ENCODE measurements around the gene CLEC18A.
"Not testable (repeated sequence)": the region's sequence is repeated elsewhere in the genome, so short reads cannot be mapped to it uniquely, and the experiment has no call there.

The CLEC18A gene

GRCh38 chr16:69951017-69951671 lies at the start of gene CLEC18A:
CLEC18A (plus strand) TSS chr16:69951334; CDS start chr16:69951367, 33 bp downstream.
- not testable (repeated sequence) for DNase-seq

DNA sequence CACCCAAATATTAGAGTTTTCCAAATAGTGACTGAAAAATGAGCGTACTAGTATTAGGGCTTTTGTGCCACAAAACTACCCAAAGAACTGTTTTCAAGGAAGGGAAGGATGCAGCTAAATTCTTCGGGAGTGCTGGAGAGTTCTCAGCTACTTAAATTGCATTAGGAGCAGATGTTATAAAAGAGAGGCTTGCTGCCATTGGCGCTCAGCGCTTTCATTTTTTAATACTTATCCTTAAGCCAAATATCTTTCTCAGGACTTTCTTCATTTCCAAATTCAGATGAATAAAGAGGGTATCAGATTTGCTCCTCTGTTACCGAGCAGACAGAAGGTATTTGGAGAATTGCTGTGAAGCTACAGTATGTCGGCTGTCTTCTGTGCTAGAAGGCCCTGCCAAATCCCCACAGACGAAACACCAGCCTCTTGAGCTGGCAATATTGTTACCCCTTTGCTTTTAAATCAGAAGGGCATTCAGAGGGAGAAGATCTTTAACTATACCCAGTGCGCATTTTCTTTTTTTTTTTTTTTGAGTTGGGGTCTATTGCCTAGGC lies 47.2 kb upstream of the CLEC18A start:
- DNase-seq = no peak

DNA sequence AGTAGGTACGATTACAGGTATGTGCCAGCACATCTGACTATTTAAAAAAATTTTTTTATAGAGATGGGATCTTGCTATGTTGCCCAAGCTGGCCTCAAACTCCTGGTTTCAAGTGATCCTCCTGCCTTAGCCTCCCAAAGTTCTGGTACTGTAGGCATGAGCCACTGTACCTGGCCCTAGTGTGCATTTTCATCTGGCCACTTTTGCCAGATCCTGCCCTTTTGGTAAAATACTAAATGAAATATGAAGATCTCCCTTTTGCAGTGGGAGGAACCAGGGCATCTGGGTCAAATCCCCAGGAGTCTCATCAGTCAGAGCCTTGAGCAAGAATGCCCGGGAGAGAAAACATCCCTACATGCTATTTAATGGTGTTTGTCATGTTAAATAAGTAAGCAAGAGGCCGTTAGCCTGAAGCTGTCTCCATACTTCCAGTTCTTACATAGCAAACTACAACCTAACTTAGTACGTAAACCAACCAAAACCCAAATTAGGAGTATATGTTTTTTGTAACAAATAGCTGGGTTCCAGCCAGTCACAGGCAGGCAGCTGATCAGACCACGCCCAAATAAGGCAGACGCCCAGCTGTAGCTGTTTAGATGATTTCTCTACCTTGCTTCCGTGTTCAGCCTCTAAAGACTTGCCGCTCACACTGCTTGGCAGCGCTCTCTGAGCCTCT lies 46.5 kb upstream of the CLEC18A start:
- no peak for DNase-seq

- no peak for DNase-seq
Observed at GRCh38 chr16:69905171-69905555, 46.0 kb upstream of the CLEC18A start.

- no peak for DNase-seq
Observed at GRCh38 chr16:69906838-69907401, 44.2 kb upstream of the CLEC18A start.

GRCh38 chr16:69909043-69909442 lies 42.1 kb upstream of the CLEC18A start:
- no peak for DNase-seq

GRCh38 chr16:69909760-69910159 lies 41.4 kb upstream of the CLEC18A start:
- no peak for DNase-seq

DNA sequence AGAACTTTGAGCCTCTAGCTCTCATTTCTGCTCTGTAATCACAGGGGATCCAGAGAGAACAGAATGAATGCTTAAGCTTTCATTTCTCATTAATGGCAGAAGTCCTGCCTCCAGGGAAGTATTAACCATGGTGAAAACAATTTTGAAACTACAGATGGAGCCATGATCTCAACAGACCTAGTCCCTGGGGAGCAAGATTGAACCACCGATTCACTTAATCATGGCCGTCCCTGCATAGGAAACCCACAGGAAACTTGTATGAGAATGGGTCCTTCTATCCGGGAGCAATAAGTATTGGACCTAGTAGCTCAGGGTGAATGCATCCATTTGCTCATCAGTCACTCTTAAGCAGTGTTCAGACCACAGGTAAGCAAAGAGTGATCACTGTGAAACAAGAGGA lies 40.2 kb upstream of the CLEC18A start:
- no peak for DNase-seq

DNA sequence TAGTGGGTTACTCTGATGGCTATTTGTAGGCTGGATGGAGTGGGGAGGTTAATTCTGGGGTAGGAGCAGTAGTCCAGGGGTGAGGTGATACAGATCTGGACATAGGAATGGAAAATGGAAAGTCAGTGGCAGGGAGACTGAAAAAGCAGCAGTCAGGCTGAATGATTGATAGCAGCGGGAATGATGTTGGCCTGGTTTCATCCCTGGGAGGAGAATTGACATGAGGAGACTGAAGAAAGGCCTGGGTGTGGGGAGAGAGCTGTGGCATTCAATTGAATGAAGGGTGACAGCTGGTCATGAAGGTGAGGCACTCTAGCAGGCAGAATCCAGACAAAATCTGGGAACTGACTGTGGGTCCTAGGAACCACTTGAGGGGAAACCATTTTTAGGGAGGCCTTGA lies 34.7 kb upstream of the CLEC18A start:
- no peak for DNase-seq

- DNase-seq = no peak
Observed at GRCh38 chr16:69917311-69917710, 33.8 kb upstream of the CLEC18A start.

DNA sequence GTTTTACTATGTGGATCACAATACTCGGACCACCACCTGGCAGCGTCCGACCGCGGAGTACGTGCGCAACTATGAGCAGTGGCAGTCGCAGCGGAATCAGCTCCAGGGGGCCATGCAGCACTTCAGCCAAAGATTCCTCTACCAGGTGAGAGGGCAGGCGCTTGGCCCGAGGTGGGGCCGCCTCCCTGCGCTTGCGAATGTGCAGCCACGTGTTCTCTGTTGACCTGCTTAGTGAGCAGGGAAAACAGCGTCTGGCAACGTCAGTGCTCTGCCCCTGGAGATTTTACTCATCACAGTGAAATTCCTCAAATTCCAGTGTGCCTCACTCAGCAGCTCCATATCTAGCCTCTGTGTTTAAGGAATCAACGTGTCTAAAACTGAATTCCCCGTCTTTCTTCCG lies 33.4 kb upstream of the CLEC18A start:
- no peak for DNase-seq

- no peak for DNase-seq
Observed at GRCh38 chr16:69918241-69918640, 32.9 kb upstream of the CLEC18A start.

GRCh38 chr16:69921127-69921526 lies 30.0 kb upstream of the CLEC18A start:
- no peak for DNase-seq

- no peak for DNase-seq
Observed at GRCh38 chr16:69922200-69922599, 28.9 kb upstream of the CLEC18A start.

DNA sequence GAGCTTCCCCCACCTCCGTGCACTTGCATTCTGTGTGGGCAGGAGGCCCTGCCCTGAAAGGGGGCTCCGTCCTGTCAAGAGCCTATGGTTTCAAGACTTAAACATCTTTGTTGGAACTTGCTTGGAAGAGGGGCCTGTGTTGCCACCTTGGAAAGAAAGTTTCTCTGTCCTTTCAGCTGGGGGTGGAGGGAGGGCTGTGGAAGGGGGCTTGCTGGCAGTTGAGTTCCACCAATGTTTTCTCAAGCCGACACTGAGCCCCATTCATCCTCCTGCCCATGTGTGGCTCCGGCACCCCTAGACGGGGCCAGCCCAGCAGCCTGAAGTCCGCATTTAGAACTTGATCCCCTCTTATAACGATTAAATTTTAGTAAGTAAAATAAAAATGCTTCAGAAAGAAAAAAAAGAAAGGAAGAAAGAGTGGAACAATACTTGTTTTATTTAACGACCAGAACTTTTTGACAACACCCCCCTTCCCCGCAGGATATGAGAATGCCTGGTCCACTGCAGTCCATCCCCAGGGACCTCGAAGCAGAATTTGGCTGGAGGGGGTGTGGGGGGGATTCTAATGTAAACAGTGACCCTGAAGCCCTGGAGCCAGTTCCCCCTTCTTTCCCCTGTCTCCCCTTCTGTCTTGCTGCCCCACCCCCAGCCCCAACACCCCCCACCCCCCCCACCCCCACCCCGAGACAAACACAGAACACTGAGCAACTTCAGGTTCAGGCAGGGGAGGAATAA lies 26.9 kb upstream of the CLEC18A start:
- DNase-seq = no peak

DNA sequence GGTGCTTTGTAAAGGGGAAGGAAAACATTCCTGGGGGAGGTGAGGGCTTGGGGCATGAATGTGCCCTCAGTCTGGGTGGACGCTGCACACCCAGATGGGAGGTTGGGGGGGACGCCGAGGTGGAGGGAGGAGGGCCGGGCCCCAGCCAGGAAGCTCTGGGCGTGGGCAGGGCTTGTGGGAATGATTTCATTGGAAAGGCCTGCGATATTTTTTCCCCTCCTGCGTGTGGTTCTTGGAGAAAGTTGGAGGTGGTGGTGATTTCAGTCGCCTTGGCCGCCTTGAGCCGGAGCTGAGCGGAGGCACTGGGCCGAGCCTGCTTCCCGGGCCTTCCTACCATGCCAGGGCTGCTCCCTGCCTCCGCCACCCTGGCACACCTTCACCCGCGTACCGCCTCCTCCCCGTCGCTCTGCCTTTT lies 26.4 kb upstream of the CLEC18A start:
- no peak for DNase-seq

DNA sequence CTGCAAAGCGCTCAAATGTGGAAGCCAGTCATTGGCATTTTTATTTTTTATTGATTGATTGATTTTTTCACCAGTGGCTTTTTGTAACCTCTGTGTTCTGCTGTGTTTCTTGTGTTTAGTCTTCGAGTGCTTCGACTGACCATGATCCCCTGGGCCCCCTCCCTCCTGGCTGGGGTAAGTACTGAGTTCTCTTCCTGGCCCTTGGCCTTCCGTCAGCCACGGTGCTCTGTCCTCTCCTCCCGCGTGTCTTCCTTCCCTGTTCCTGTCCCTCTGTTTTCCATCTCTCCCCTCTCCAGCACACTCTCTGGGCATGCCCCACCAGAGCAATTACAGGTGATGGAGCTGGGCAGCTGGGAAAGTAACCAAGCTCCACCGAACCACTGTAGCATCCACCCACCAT lies 25.8 kb upstream of the CLEC18A start:
- no peak for DNase-seq

- no peak for DNase-seq
Observed at GRCh38 chr16:69926241-69926640, 24.9 kb upstream of the CLEC18A start.

DNA sequence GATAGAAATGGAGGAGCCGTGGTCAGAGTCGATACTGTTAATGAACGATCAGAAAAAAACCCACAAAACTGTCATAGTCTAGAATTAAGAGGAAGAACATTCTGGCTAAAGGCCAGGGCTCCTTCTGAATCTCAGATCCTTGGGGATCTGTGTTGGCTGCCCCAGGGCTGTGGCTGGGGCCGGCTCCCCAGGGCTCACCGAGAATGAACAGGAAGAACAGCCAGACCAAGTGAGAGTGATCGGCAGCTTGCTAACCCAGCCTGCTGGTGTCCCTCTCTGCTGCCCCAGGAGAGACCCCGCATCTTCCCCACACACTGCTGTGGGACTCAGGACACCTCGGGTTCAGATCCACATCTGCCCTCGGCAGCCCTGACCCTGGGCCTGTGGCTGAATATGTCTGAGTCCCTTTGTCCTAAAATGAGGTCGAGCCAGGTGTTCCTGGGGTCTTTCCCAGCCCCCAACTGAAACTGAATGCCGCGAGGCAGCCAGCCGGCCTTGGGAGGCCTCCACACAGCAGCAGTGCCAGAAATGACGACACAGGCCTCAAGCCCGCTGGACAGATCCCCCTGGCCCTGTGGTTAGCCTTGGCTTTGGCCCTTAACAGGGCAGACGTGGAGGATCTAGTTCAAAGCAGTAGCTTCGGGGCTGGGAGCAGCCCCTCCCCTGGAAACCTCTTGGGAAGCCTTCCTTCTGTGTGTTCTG lies 23.9 kb upstream of the CLEC18A start:
- DNase-seq = no peak

DNA sequence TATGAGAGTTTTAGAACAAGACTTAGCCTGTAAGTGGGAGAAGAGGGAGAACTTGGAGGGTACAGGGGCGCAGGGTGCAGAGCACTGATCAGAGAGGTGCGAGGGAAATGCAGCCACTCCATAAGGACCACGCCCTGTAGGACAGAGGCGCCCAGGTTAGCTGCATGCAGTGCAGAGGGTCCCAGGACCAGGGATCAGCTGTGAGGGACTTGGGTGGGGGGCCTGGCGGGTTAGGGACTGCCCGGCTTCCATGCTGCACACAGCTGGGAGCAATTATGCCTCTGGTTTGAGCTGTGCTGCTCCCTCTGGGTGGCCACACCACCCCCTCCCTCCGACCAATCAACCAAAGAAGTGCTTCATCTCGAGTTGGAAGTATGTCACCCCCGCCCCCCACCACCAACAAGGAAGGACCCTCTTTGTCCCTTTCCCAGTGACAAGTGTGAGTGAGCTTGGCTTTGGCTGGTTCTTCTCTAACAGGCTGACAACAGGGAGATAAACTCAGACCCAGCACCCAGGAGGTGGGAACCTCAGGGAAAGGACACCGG lies 22.2 kb upstream of the CLEC18A start:
- no peak for DNase-seq

DNA sequence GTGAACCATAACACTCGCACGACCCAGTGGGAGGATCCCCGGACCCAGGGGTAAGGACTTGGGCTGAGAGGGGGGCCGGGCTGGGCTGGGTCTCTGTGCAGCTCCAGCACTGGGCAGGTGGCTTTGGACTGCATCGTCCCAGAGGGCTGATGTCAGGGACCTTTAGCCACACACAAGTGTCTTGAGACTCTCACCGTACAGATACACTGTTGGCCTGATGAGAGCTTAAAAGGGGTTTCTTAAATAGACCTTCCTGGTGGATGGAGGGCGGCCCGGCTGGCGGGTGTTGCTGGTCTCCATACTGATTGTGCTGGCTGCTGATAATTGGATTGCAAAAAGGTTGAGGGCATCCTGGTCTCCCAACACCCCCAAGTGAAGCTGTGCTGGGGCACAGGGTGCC lies 21.7 kb upstream of the CLEC18A start:
- no peak for DNase-seq

- DNase-seq = peak; percentile 49 to 50
Observed at GRCh38 chr16:69930117-69930776, 20.9 kb upstream of the CLEC18A start.
